Heart left ventricle (tissue), 16 donors: Measurements from ENCODE around the gene SETBP1. TPM values are rescaled to one million over a fixed set of nuclear protein-coding genes. Genes with fewer than 3 reads are reported as not detected.

Experiments used
- ATAC-seq, 4 donors: fragments of 200-7000 bp; cut with Tn5 transposase; one replicate each; pipeline ENCODE4 v1.9.1; 2020 to 2022; ENCODE audit warnings: moderate library complexity in 4 of 4, mild to moderate bottlenecking in 3 of 4, moderate number of reproducible peaks in 1 of 4
- DNase-seq, 5 donors: peaks; one replicate each; pipeline ENCODE4 v3.0.0-alpha.2; 2020
- H3K27ac ChIP-seq, 12 donors: fragments of 200-600 bp; sonication (generic) in 4 of 12; one replicate each; pipeline versions ENCODE4 v1.5.0 to v1.8.0; 2016 to 2022; ENCODE audit warnings: mild to moderate bottlenecking in 2 of 12
- H3K27me3 ChIP-seq, 9 donors: fragments of 200-600 bp; sonication (generic) in 2 of 9; one replicate each; pipeline versions ENCODE4 v1.5.1 to v1.8.0; 2016 to 2022; ENCODE audit warnings: mild to moderate bottlenecking in 3 of 9
- H3K36me3 ChIP-seq, 9 donors: fragments of 200-600 bp; sonication (generic) in 2 of 9; one replicate each; pipeline versions ENCODE4 v1.5.0 to v1.8.0; 2018 to 2022; ENCODE audit warnings: mild to moderate bottlenecking in 2 of 9
- H3K4me1 ChIP-seq, 12 donors: fragments of 200-600 bp; sonication (generic) in 4 of 12; one replicate each; pipeline versions ENCODE4 v1.5.0 to v1.8.0; 2016 to 2022; ENCODE audit warnings: mild to moderate bottlenecking in 3 of 12
- H3K4me3 ChIP-seq, 12 donors: fragments of 200-600 bp; sonication (generic) in 4 of 12; one replicate each; pipeline versions ENCODE4 v1.5.0 to v1.8.0; 2017 to 2022; ENCODE audit warnings: mild to moderate bottlenecking in 9 of 12, moderate library complexity in 4 of 12
- H3K9me3 ChIP-seq, 12 donors: fragments of 200-600 bp; sonication (generic) in 4 of 12; one replicate each; pipeline versions ENCODE4 v1.5.0 to v1.8.0; 2016 to 2022; ENCODE audit warnings: mild to moderate bottlenecking in 1 of 12
- CTCF ChIP-seq, 12 donors: fragments of 200-600 bp; sonication (generic) in 4 of 12; IDR thresholded peaks; one replicate each; pipeline versions ENCODE4 v1.5.0 to v1.8.0; 2018 to 2022; ENCODE audit warnings: antibody characterized with exemption in 12 of 12, mild to moderate bottlenecking in 5 of 12
- POLR2A ChIP-seq, 2 donors: fragments of 450-650 bp; IDR thresholded peaks; one replicate each; pipeline ENCODE4 v1.6.1; 2017; ENCODE audit warnings: antibody characterized with exemption in 2 of 2, mild to moderate bottlenecking in 2 of 2, moderate library complexity in 2 of 2
- WGBS, 4 donors: extraction: QIAGEN DNeasy Blood & Tissue Kit in 2 of 4; methylation state at CpG; one replicate each; pipeline versions ENCODE4 v1.1.5 to v1.1.7; 2013 to 2018; 5-methylcytosine and 5-hydroxymethylcytosine counted together
- intact Hi-C, 10 donors: fragments of 100-400 bp; cut with DNase I; formaldehyde crosslinking; loops; one replicate each; pipeline versions ENCODE4 v1.11.1 to v1.14.2; 2022
- polyA plus RNA-seq, 2 donors: library from polyadenylated mRNA; stranded (reverse); fragments of 200-250 nt; gene quantifications; one replicate each; pipeline ENCODE4 v1.2.3, GENCODE V29; 2013
- total RNA-seq, 9 donors: library from RNA; depleted of rRNA in 2 of 9; stranded (reverse); fragments of >200 nt in 2 of 9; fragmentation: NEBNext Ultra II Directional in 3 of 9; extraction: Animal tissue kit (Norgen Biotek cat#: 25700) in 3 of 9; gene quantifications; one replicate each; pipeline versions ENCODE4 v1.1.0 to v1.2.4, GENCODE V29; 2016 to 2023
- donor health status: ischemic (EF 13 %, LVEDD 7.1; RV severe dilation, severe dysfunction).
- donor health status: healthy with polysubstance abuse.
- donor health status: DM: no; HTN: yes; CAD: no.
- donor health status: DM: no; HTN: no; CAD: no.
- donor health status: ischemic (EF 25% LVEDD 6.9; RV normal size, moderate dysfunction).
- donor health status: ischemic (EF 25% LVEDD 5.7; RV mildly dilated, moderate dysfunction).
- donor health status: healthy.
- donor health status: DM: yes; HTN: yes; CAD: no.
- donor health status: ischemic (EF 35%, LVEDD 5.7; RV mildly dilated, moderate dysfunction).
- donor health status: nonischemic (EF 11% LVEDD 7.7; RV severe dilation, severe dysfunction).
- donor health status: DM: yes; HTN: yes; CAD: no.
- donor health status: PGD.
- donor health status: ischemic (EF 29% LVEDD 5.4; RV normal size, mild dysfunction).
- donor health status: nonischemic (EF 23%, LVEDD 6.1; RV moderate dilation, normal function).

The SETBP1 gene
- total and polyA plus RNA-seq, 11 donors, result 1.2 to 10.6 (median 5.5) TPM

GRCh38 chr18:45110577-45111501 is 430.2 kb downstream of the SETBP1 start:
- H3K4me3 ChIP-seq, result no peak overlapping the region
- TF ChIP-seq POLR2A (IDR thresholded peaks at IDR 0.05) (no peak), CTCF (IDR thresholded peaks at IDR 0.05) (no peak)
- H3K9me3 ChIP-seq, result peaks cover 0 to 13% (median 0%) of the 10 kb centered on the region in 12 donors
- 78 to 92% (median 78%) methylated on average over 7 of the region's 7 CpGs for WGBS, 4 donors
- ATAC-seq (peak; percentile 67 to 88 (median 78)), DNase-seq (peak in 4 of 5 donors; percentile 21 to 51 (median 33))
- intact Hi-C loops, result no loop called here
- H3K27ac ChIP-seq, result peak overlapping the region in 6 of 12 donors; percentile 3 to 53 (median 9)
- no peaks in the 10 kb centered on the region for H3K36me3 ChIP-seq
- peaks cover 0 to 26% (median 5%) of the 10 kb centered on the region in 12 donors for H3K4me1 ChIP-seq
- H3K27me3 ChIP-seq, result no peaks in the 10 kb centered on the region

GRCh38 chr18:45111502-45111848 is 430.8 kb downstream of the SETBP1 start:
- H3K9me3 ChIP-seq, result peaks cover 0 to 13% (median 0%) of the 10 kb centered on the region in 12 donors
- intact Hi-C loops, result no loop called here
- H3K36me3 ChIP-seq, result no peaks in the 10 kb centered on the region
- H3K27ac ChIP-seq, result peak overlapping the region in 4 of 12 donors; percentile 3 to 53 (median 8)
- no peak overlapping the region for H3K4me3 ChIP-seq
- TF ChIP-seq CTCF (IDR thresholded peaks at IDR 0.05), result no peak
- no peak for TF ChIP-seq POLR2A (IDR thresholded peaks at IDR 0.05)
- WGBS, 4 donors, result 71 to 79% (median 73%) methylated on average over 1 of the region's 1 CpG
- H3K27me3 ChIP-seq, result no peaks in the 10 kb centered on the region
- H3K4me1 ChIP-seq, result peaks cover 0 to 20% (median 5%) of the 10 kb centered on the region in 12 donors
- ATAC-seq (peak in 3 of 4 donors; percentile 21 to 48 (median 41)), DNase-seq (no peak)

- no peak for ATAC-seq
- H3K4me3 ChIP-seq, result no peak overlapping the region
- H3K27me3 ChIP-seq, result no peaks in the 10 kb centered on the region
- intact Hi-C loops, result no loop called here
- TF ChIP-seq CTCF (IDR thresholded peaks at IDR 0.05) (no peak), POLR2A (IDR thresholded peaks at IDR 0.05) (no peak)
- H3K36me3 ChIP-seq, result no peaks in the 10 kb centered on the region
- no peak for DNase-seq
- H3K27ac ChIP-seq, result no peak overlapping the region
- peaks cover 0 to 13% (median 2%) of the 10 kb centered on the region in 12 donors for H3K4me1 ChIP-seq
- peaks cover 0 to 13% (median 0%) of the 10 kb centered on the region in 12 donors for H3K9me3 ChIP-seq
- WGBS, 4 donors, result 95 to 99% (median 97%) methylated on average over 1 of the region's 1 CpG
Observed at GRCh38 chr18:45112682-45113081, 432.0 kb downstream of the SETBP1 start.

- TF ChIP-seq CTCF (IDR thresholded peaks at IDR 0.05) (no peak), POLR2A (IDR thresholded peaks at IDR 0.05) (no peak)
- 73 to 83% (median 78%) methylated on average over 4 of the region's 4 CpGs for WGBS, 4 donors
- ATAC-seq (no peak), DNase-seq (no peak)
- intact Hi-C loops, result no loop called here
- Histone ChIP-seq H3K27me3 (no peaks in the 10 kb centered on the region), H3K36me3 (no peaks in the 10 kb centered on the region), H3K4me3 (no peak overlapping the region), H3K4me1 (no peaks in the 10 kb centered on the region), H3K27ac (no peak overlapping the region), H3K9me3 (peaks cover 0 to 13% (median 0%) of the 10 kb centered on the region in 12 donors)
Observed at GRCh38 chr18:45116116-45116515, 435.4 kb downstream of the SETBP1 start.
